Activated CD8-positive, alpha-beta T cell treated with anti-CD3 and anti-CD28 coated beads for 36 hours (primary cell): ENCODE measurements around the gene MAPKAP1. TPM values are rescaled to one million over a fixed set of nuclear protein-coding genes. Genes with fewer than 3 reads are reported as not detected.

Experiments used
- ATAC-seq: fragments of 200-7000 bp; cut with Tn5 transposase; one replicate; pipeline ENCODE4 v1.10.0; 2021; ENCODE audit warnings: mild to moderate bottlenecking, moderate library complexity
- CTCF ChIA-PET: fragments of 350-600 bp; sonication (Branson Sonifier 250); formaldehyde crosslinking; loops from one replicate; lab custom pipeline; 2021; ENCODE audit warnings: antibody characterized with exemption; lab: Charles Lee
- POLR2A ChIA-PET: fragments of 350-600 bp; sonication (Branson Sonifier 250); formaldehyde crosslinking; loops from one replicate; lab custom pipeline; 2021; ENCODE audit warnings: antibody characterized with exemption; lab: Charles Lee
- DNase-seq: peaks from one replicate; pipeline ENCODE4 v3.0.0-alpha.2; 2020
- H3K27ac Mint-ChIP-seq: one replicate; pipeline ENCODE4 v1.8.0; 2021; ENCODE audit warnings: mild to moderate bottlenecking, mixed read lengths
- H3K27me3 Mint-ChIP-seq: one replicate; pipeline ENCODE4 v1.8.0; 2021; ENCODE audit warnings: mixed read lengths
- H3K36me3 Mint-ChIP-seq: one replicate; pipeline ENCODE4 v1.8.0; 2021; ENCODE audit warnings: low read depth, mixed read lengths
- H3K4me1 Mint-ChIP-seq: one replicate; pipeline ENCODE4 v1.8.0; 2021; ENCODE audit warnings: low read depth, mixed read lengths
- H3K4me3 Mint-ChIP-seq: one replicate; pipeline ENCODE4 v1.8.0; 2021; ENCODE audit warnings: mild to moderate bottlenecking, moderate library complexity, mixed read lengths
- H3K9me3 Mint-ChIP-seq: one replicate; pipeline ENCODE4 v1.8.0; 2021; ENCODE audit warnings: mixed read lengths
- CTCF ChIP-seq: fragments of 200-600 bp; IDR thresholded peaks from one replicate; pipeline ENCODE4 v1.8.0; 2022; ENCODE audit warnings: antibody characterized with exemption, mild to moderate bottlenecking
- intact Hi-C: fragments of 100-400 bp; cut with micrococcal nuclease; formaldehyde crosslinking; loops from one replicate; pipeline ENCODE4 v1.10.0; 2022
- total RNA-seq, 2 experiments: library from RNA; stranded (reverse); gene quantifications; one replicate each; pipeline ENCODE4 v1.2.3, GENCODE V29; 2021

The MAPKAP1 gene
- total RNA-seq, 2 experiments from 2014 or later, result 58.8 to 62.4 TPM

DNA sequence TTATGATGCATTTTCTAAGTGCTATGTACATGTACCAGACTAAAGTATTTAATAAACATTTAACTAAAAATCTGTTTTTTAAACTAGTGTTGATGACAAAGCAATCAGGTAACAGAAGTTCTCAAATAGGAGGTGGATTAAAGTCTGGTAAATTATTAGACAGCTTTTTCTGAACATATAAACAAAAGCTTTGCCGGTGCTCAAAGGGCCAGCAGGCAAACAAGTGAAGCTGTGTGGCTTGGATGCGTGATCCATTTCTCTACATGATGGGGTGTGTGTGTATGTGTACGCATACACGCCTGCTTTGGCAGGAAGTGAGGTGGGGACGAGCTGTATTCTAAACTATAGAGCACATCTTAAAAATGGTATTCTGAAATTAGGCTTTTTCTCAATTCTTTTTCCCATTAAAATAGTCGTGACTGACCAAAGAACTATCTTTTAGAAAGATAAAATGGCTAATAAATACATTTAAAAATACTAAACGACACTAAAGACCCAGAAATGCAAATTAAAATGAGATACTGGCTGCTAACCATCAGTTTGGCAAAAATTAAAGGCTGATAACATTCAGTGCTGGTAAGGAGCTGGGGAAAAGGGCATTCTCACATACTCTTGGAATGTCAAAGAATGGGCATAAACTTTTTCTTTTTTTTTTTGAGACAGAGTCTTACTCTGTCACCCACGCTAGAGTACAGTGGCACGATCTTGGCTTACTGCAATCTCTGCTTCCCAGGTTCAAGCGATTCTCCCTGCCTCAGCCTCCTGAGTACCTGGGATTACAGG, 174.0 kb downstream of the MAPKAP1 start:
- CTCF ChIA-PET, result interaction anchor here (1.0 to 1.1 kb wide), 2 partner anchors 21 to 966 kb away, joined by 3 read pairs; no protein-coding TSS in a partner anchor
- POLR2A ChIA-PET, result no interaction called here
- Mint-ChIP-seq H3K4me1 (peaks cover 28% of the 10 kb centered on the region), H3K36me3 (no peaks in the 10 kb centered on the region), H3K27me3 (no peaks in the 10 kb centered on the region), H3K4me3 (no peak overlapping the region), H3K27ac (no peak overlapping the region), H3K9me3 (no peaks in the 10 kb centered on the region)
- TF ChIP-seq CTCF, result no peak
- no peak for ATAC-seq
- intact Hi-C loops, result no loop called here
- DNase-seq, result no peak

GRCh38 chr9:125532412-125532811, 174.6 kb downstream of the MAPKAP1 start:
- POLR2A ChIA-PET, result no interaction called here
- CTCF ChIA-PET, result interaction anchor here (1.0 kb wide), 1 partner anchor 967 kb away, joined by 3 read pairs; no protein-coding TSS in a partner anchor

GRCh38 chr9:125529589-125530515, 177.2 kb downstream of the MAPKAP1 start:
- H3K27ac Mint-ChIP-seq, result peak overlapping the region; percentile 6
- H3K4me3 Mint-ChIP-seq, result no peak overlapping the region
- ATAC-seq (peak; percentile 47), DNase-seq (no peak)
- intact Hi-C loops, result no loop called here
- H3K36me3 Mint-ChIP-seq, result peaks cover under 1% of the 10 kb centered on the region
- no peak for TF ChIP-seq CTCF
- no peaks in the 10 kb centered on the region for H3K27me3 Mint-ChIP-seq
- POLR2A ChIA-PET, result interaction anchor here (0.8 to 1.3 kb wide), 2 partner anchors 22 to 289 kb away, joined by 3 read pairs; no protein-coding TSS in a partner anchor
- H3K4me1 Mint-ChIP-seq, result peaks cover 48% of the 10 kb centered on the region
- H3K9me3 Mint-ChIP-seq, result no peaks in the 10 kb centered on the region
- CTCF ChIA-PET, result interaction anchor here (1.2 to 2.4 kb wide), 5 partner anchors 8 to 122 kb away, joined by 4 to 15 read pairs (median 5); no protein-coding TSS in a partner anchor

More at GRCh38 chr9:125532412-125532811, 174.6 kb downstream of the MAPKAP1 start:
- Mint-ChIP-seq H3K9me3 (no peaks in the 10 kb centered on the region), H3K27ac (no peak overlapping the region), H3K4me3 (no peak overlapping the region), H3K4me1 (peaks cover 34% of the 10 kb centered on the region), H3K27me3 (no peaks in the 10 kb centered on the region), H3K36me3 (no peaks in the 10 kb centered on the region)
- intact Hi-C loops, result no loop called here
- no peak for DNase-seq
- TF ChIP-seq CTCF, result no peak
- ATAC-seq, result no peak

GRCh38 chr9:125529107-125529506, 177.9 kb downstream of the MAPKAP1 start:
- DNase-seq (no peak), ATAC-seq (no peak)
- Mint-ChIP-seq H3K4me1 (peaks cover 50% of the 10 kb centered on the region), H3K4me3 (no peak overlapping the region), H3K9me3 (no peaks in the 10 kb centered on the region), H3K36me3 (peaks cover 3% of the 10 kb centered on the region), H3K27me3 (no peaks in the 10 kb centered on the region), H3K27ac (no peak overlapping the region)
- no peak for TF ChIP-seq CTCF
- POLR2A ChIA-PET, result no interaction called here
- intact Hi-C loops, result no loop called here
- CTCF ChIA-PET, result interaction anchor here (1.8 kb wide), 1 partner anchor 121 kb away, joined by 5 read pairs; no protein-coding TSS in a partner anchor
